Activated CD8-positive, alpha-beta T cell treated with anti-CD3 and anti-CD28 coated beads for 36 hours (primary cell): ENCODE data around the gene P3R3URF. TPM values are rescaled to one million over a fixed set of nuclear protein-coding genes. Genes with fewer than 3 reads are reported as not detected.

Experiments
- ATAC-seq: fragments of 200-7000 bp; cut with Tn5 transposase; one replicate; pipeline ENCODE4 v1.10.0; 2021; ENCODE audit warnings: mild to moderate bottlenecking, moderate library complexity
- CTCF ChIA-PET: fragments of 350-600 bp; sonication (Branson Sonifier 250); formaldehyde crosslinking; loops from one replicate; lab custom pipeline; 2021; ENCODE audit warnings: antibody characterized with exemption; lab: Charles Lee
- POLR2A ChIA-PET: fragments of 350-600 bp; sonication (Branson Sonifier 250); formaldehyde crosslinking; loops from one replicate; lab custom pipeline; 2021; ENCODE audit warnings: antibody characterized with exemption; lab: Charles Lee
- DNase-seq: peaks from one replicate; pipeline ENCODE4 v3.0.0-alpha.2; 2020
- H3K27ac Mint-ChIP-seq: one replicate; pipeline ENCODE4 v1.8.0; 2021; ENCODE audit warnings: mild to moderate bottlenecking, mixed read lengths
- H3K27me3 Mint-ChIP-seq: one replicate; pipeline ENCODE4 v1.8.0; 2021; ENCODE audit warnings: mixed read lengths
- H3K36me3 Mint-ChIP-seq: one replicate; pipeline ENCODE4 v1.8.0; 2021; ENCODE audit warnings: low read depth, mixed read lengths
- H3K4me1 Mint-ChIP-seq: one replicate; pipeline ENCODE4 v1.8.0; 2021; ENCODE audit warnings: low read depth, mixed read lengths
- H3K4me3 Mint-ChIP-seq: one replicate; pipeline ENCODE4 v1.8.0; 2021; ENCODE audit warnings: mild to moderate bottlenecking, moderate library complexity, mixed read lengths
- H3K9me3 Mint-ChIP-seq: one replicate; pipeline ENCODE4 v1.8.0; 2021; ENCODE audit warnings: mixed read lengths
- intact Hi-C: fragments of 100-400 bp; cut with micrococcal nuclease; formaldehyde crosslinking; loops from one replicate; pipeline ENCODE4 v1.10.0; 2022
- total RNA-seq, 2 experiments: library from RNA; stranded (reverse); gene quantifications; one replicate each; pipeline ENCODE4 v1.2.3, GENCODE V29; 2021
- TF ChIP-seq, protein P1 (sequence below): fragments of 200-600 bp; IDR thresholded peaks from one replicate; pipeline ENCODE4 v1.8.0; 2022; ENCODE audit warnings: antibody characterized with exemption, mild to moderate bottlenecking

Gene P3R3URF
- total RNA-seq, 2 experiments from 2014 or later, result not detected

DNA sequence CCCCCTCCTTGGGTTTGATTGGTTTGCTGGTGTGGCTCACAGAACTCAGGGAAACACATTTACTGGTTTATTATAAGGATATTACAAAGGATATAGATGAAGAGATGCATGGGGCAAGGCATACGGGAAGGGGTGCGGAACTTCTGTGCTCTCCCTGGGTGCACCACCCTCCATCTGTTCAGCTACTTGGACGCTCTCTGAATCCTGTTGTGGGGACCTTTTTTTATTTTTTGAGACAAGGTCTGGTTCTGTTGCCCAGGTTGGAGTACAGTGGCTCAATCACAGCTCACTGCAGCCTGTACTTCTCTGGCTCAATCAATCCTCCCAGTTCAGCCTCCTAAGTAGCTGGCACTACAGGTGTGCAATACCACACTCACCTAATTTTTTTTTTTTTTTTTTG, 34.3 kb upstream of the P3R3URF start:
- no peak for ATAC-seq
- TF ChIP-seq, protein P1, sequence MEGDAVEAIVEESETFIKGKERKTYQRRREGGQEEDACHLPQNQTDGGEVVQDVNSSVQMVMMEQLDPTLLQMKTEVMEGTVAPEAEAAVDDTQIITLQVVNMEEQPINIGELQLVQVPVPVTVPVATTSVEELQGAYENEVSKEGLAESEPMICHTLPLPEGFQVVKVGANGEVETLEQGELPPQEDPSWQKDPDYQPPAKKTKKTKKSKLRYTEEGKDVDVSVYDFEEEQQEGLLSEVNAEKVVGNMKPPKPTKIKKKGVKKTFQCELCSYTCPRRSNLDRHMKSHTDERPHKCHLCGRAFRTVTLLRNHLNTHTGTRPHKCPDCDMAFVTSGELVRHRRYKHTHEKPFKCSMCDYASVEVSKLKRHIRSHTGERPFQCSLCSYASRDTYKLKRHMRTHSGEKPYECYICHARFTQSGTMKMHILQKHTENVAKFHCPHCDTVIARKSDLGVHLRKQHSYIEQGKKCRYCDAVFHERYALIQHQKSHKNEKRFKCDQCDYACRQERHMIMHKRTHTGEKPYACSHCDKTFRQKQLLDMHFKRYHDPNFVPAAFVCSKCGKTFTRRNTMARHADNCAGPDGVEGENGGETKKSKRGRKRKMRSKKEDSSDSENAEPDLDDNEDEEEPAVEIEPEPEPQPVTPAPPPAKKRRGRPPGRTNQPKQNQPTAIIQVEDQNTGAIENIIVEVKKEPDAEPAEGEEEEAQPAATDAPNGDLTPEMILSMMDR, result no peak
- Mint-ChIP-seq H3K4me1 (no peaks in the 10 kb centered on the region), H3K27me3 (no peaks in the 10 kb centered on the region), H3K36me3 (no peaks in the 10 kb centered on the region), H3K9me3 (no peaks in the 10 kb centered on the region), H3K4me3 (no peak overlapping the region), H3K27ac (no peak overlapping the region)
- CTCF ChIA-PET, result interaction anchor here (0.8 kb wide), 1 partner anchor 11 kb away, joined by 3 read pairs; no protein-coding TSS in a partner anchor
- intact Hi-C loops, result no loop called here
- no peak for DNase-seq
- POLR2A ChIA-PET, result interaction anchor here (0.6 kb wide), 1 partner anchor 70 kb away, joined by 3 read pairs; no protein-coding TSS in a partner anchor

DNA sequence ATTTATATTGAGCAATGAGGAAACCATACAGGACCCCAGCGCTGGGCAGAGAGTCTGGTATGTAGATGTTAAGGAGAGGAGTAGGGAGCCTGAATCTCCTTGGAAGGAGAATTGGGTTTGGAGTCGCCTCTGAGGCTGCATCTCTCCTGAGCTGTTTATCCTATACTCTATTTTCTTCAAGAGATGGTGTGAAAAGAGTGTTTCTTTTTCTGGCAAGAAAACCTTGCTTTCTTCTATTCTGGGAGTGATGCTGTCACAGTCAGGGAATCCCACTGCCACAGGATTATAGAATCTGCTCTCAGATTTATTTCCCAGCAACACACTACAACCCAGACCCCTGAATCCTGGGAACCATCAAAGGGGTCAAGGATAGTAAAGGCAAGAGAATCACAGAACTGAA, 30.1 kb upstream of the P3R3URF start:
- POLR2A ChIA-PET, result interaction anchor here (1.0 kb wide), 2 partner anchors 10 to 25 kb away, joined by 3 to 4 read pairs; no protein-coding TSS in a partner anchor
- peaks cover 1% of the 10 kb centered on the region for H3K27me3 Mint-ChIP-seq
- CTCF ChIA-PET, result interaction anchor here (1.1 to 3.2 kb wide), 2 partner anchors 17 to 58 kb away, joined by 4 to 13 read pairs; no protein-coding TSS in a partner anchor

DNA sequence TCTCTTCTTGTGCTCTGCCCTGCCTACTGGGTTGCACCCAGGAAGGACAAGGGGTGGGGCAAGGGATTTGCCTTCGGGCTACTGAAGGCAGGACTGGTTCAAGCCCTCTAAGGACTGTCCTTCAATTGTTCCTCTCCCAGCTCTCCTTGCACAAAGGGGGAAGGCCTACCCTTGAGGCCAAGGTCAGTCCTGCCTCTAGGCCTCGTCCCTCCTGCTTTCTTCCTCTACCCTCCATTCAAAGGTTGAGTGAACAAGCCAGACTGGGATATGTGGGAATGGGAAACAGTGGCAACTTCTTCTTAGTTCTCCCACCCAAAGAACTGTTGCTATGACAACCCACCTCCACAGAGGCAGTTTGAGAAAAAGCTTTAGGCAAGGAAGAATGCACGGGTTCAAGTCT, 29.5 kb upstream of the P3R3URF start:
- Mint-ChIP-seq H3K36me3 (no peaks in the 10 kb centered on the region), H3K4me3 (no peak overlapping the region), H3K9me3 (no peaks in the 10 kb centered on the region), H3K27me3 (peaks cover 1% of the 10 kb centered on the region), H3K4me1 (peaks cover 6% of the 10 kb centered on the region), H3K27ac (no peak overlapping the region)
- CTCF ChIA-PET, result interaction anchor here (3.2 kb wide), 1 partner anchor 18 kb away, joined by 13 read pairs; no protein-coding TSS in a partner anchor
- POLR2A ChIA-PET, result interaction anchor here (1.0 kb wide), 1 partner anchor 24 kb away, joined by 3 read pairs; no protein-coding TSS in a partner anchor
- intact Hi-C loops, result no loop called here
- DNase-seq (no peak), ATAC-seq (no peak)
- TF ChIP-seq, protein P1, result no peak

More for the DNA sequence above, 30.1 kb upstream of the P3R3URF start:
- intact Hi-C loops, result no loop called here
- DNase-seq (no peak), ATAC-seq (no peak)
- TF ChIP-seq, protein P1, result no peak
- H3K27ac Mint-ChIP-seq, result no peak overlapping the region
- no peaks in the 10 kb centered on the region for H3K36me3 Mint-ChIP-seq
- no peak overlapping the region for H3K4me3 Mint-ChIP-seq
- H3K9me3 Mint-ChIP-seq, result no peaks in the 10 kb centered on the region
- H3K4me1 Mint-ChIP-seq, result peaks cover 6% of the 10 kb centered on the region

DNA sequence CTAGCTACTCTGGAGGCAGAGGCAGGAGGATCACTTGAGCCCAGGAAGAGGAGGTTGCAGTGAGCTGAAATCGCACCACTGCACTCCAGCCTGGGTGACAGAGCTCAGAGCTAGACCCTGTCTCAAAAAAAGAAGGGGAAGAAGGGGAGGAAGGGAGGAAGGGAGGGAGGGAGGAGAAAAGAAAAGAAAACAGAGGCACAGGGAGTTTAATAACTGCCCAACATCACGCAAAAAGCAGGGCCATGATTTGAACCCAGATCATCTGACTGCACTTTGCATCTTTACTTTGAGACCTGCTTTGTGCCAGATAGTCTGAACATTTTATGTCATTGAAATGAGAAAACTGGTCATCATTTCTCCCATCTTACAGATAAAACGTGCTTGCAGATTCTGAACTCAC, 28.9 kb upstream of the P3R3URF start:
- H3K9me3 Mint-ChIP-seq, result no peaks in the 10 kb centered on the region
- ChIA-PET CTCF (interaction anchor here (3.2 kb wide), 1 partner anchor 19 kb away, joined by 13 read pairs; no protein-coding TSS in a partner anchor), POLR2A (interaction anchor here (0.6 to 0.9 kb wide), 2 partner anchors 41 to 565 kb away, joined by 3 to 4 read pairs; no protein-coding TSS in a partner anchor)
- H3K4me1 Mint-ChIP-seq, result peaks cover 6% of the 10 kb centered on the region
- H3K4me3 Mint-ChIP-seq, result no peak overlapping the region
- ATAC-seq (no peak), DNase-seq (no peak)
- intact Hi-C loops, result no loop called here
- H3K36me3 Mint-ChIP-seq, result no peaks in the 10 kb centered on the region
- peaks cover 1% of the 10 kb centered on the region for H3K27me3 Mint-ChIP-seq
- TF ChIP-seq, protein P1, result no peak
- H3K27ac Mint-ChIP-seq, result no peak overlapping the region

DNA sequence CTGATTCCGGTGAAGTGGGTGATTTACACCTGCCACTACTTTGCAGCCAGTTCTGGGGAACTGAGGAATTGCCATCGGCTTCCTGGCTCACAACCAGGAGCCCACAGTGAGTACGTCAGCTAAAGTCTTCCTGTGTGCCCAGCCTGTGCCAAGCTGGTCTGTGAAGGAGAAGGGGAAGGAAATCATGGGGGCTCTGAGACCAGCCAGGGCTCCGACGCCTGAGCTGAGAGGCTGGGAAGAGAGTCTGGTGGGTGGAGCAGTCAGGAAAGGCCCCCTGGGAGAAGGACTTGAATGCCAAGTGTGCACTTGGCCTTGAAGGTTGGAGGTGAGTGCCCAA, 28.1 kb upstream of the P3R3URF start:
- ATAC-seq (no peak), DNase-seq (no peak)
- H3K27me3 Mint-ChIP-seq, result peaks cover 1% of the 10 kb centered on the region
- CTCF ChIA-PET, result interaction anchor here (3.2 kb wide), 1 partner anchor 19 kb away, joined by 13 read pairs; no protein-coding TSS in a partner anchor
- peaks cover 7% of the 10 kb centered on the region for H3K4me1 Mint-ChIP-seq
- H3K27ac Mint-ChIP-seq, result no peak overlapping the region
- no peaks in the 10 kb centered on the region for H3K36me3 Mint-ChIP-seq
- intact Hi-C loops, result no loop called here
- no peaks in the 10 kb centered on the region for H3K9me3 Mint-ChIP-seq
- H3K4me3 Mint-ChIP-seq, result no peak overlapping the region
- POLR2A ChIA-PET, result no interaction called here
- TF ChIP-seq, protein P1, result no peak
